Uterus (tissue), 4 donors: Measurements from ENCODE around the gene ANKLE1. TPM values are rescaled to one million over a fixed set of nuclear protein-coding genes. Genes with fewer than 3 reads are reported as not detected.

Experiments
- DNase-seq, 2 donors: peaks; one replicate each; pipeline ENCODE4 v3.0.0-alpha.2; 2019 to 2020
- H3K27ac ChIP-seq, 2 donors: fragments of 200-600 bp; sonication (generic); 1 replicate in 1 of 2; 2 replicates in 1 of 2; pipeline ENCODE4 v1.5.1; 2016 to 2018
- H3K27me3 ChIP-seq, 2 donors: fragments of 200-600 bp; sonication (generic); one replicate each; pipeline ENCODE4 v1.5.1; 2018 to 2019; ENCODE audit warnings: control low read depth in 1 of 2
- H3K36me3 ChIP-seq, 2 donors: fragments of 200-600 bp; sonication (generic); one replicate each; pipeline ENCODE4 v1.5.1; 2019; ENCODE audit warnings: control low read depth in 1 of 2
- H3K4me1 ChIP-seq, 2 donors: fragments of 200-600 bp; sonication (generic); one replicate each; pipeline ENCODE4 v1.5.1; 2018 to 2019; ENCODE audit warnings: control low read depth in 1 of 2
- H3K4me3 ChIP-seq, 2 donors: fragments of 200-600 bp; sonication (generic); 1 replicate in 1 of 2; 2 replicates in 1 of 2; pipeline ENCODE4 v1.5.1; 2018 to 2019; ENCODE audit warnings: mild to moderate bottlenecking in 1 of 2
- H3K9me3 ChIP-seq, 2 donors: fragments of 200-600 bp; sonication (generic); one replicate each; pipeline ENCODE4 v1.5.1; 2019; ENCODE audit warnings: control low read depth in 1 of 2
- POLR2A ChIP-seq, 2 donors: fragments of 450-650 bp; IDR thresholded peaks; one replicate each; pipeline ENCODE4 v1.6.1; 2016; ENCODE audit warnings: antibody characterized with exemption in 2 of 2, mild to moderate bottlenecking in 1 of 2, moderate library complexity in 1 of 2
- intact Hi-C: fragments of 100-400 bp; cut with DNase I; formaldehyde crosslinking; loops from one replicate; pipeline ENCODE4 v1.15.1; 2023; ENCODE audit warnings: low total_unique reads
- total RNA-seq, 4 donors: library from RNA; depleted of rRNA in 3 of 4; stranded (reverse); fragments of >200 nt in 3 of 4; gene quantifications; one replicate each; pipeline versions ENCODE4 v1.1.0 to v1.2.4, GENCODE V29; 2014 to 2023
- TF ChIP-seq, protein P1 (sequence below), 4 experiments: fragments of 200-600 bp in 2 of 4; fragments of 450-650 bp in 2 of 4; sonication (generic) in 2 of 4; IDR thresholded peaks; one replicate each; pipeline ENCODE4 v1.5.1; 2016 to 2019; ENCODE audit warnings: antibody characterized with exemption in 4 of 4, mild to moderate bottlenecking in 2 of 4, moderate library complexity in 1 of 4
- donor health status: DM: yes; HTN: yes; CAD: no.

The ANKLE1 gene
- total RNA-seq, 4 donors from 2014 or later: 1.6 to 2.4 TPM; not detected in 2

DNA sequence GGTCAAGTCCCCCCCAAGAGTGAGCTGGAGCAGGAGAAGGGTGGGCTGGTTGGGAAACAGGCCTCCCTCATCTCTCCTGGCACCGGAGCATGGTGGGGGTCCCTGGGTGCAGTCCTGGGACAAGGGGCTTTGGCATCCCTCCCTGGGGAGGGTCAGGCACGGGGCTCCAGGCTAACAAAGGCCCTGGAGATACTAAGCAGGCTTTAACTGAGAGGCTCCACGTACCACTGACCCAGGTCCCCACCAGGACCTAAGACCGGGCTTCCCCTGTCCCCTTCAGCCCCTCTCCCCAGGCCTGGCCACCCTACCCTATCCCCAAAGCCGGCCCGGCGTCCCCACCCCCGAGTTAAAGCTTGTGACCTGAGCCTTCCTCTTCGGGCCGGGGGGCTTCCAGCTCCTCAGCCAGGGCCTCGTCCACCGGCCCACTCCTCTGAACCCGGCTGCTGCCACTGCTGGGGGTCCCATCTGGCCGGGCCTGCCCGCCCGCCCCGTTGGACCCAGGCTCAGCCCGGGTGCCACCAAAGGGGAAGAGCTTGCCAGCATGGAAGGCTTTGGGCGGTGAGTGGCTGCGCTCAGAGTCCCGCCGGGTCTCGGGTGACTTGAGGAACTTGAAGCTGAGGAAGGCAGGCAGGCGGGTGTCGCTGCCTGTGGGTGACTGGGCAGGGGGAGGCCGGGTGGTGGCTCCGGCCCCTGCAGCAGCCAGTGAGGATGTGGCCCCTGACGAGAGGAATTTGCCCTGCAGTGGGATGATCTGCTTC, 42.8 kb downstream of the ANKLE1 start:
- Histone ChIP-seq H3K36me3 (no peaks in the 10 kb centered on the region), H3K27ac (no peak overlapping the region), H3K4me3 (no peak overlapping the region), H3K4me1 (peaks cover 0 to 20% of the 10 kb centered on the region in 2 donors), H3K27me3 (peaks cover 0 to 7% of the 10 kb centered on the region in 2 donors), H3K9me3 (no peaks in the 10 kb centered on the region)
- DNase-seq: no peak
- TF ChIP-seq, protein P1, sequence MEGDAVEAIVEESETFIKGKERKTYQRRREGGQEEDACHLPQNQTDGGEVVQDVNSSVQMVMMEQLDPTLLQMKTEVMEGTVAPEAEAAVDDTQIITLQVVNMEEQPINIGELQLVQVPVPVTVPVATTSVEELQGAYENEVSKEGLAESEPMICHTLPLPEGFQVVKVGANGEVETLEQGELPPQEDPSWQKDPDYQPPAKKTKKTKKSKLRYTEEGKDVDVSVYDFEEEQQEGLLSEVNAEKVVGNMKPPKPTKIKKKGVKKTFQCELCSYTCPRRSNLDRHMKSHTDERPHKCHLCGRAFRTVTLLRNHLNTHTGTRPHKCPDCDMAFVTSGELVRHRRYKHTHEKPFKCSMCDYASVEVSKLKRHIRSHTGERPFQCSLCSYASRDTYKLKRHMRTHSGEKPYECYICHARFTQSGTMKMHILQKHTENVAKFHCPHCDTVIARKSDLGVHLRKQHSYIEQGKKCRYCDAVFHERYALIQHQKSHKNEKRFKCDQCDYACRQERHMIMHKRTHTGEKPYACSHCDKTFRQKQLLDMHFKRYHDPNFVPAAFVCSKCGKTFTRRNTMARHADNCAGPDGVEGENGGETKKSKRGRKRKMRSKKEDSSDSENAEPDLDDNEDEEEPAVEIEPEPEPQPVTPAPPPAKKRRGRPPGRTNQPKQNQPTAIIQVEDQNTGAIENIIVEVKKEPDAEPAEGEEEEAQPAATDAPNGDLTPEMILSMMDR (IDR thresholded peaks at IDR 0.05): no peak
- intact Hi-C loops: no loop called here

DNA sequence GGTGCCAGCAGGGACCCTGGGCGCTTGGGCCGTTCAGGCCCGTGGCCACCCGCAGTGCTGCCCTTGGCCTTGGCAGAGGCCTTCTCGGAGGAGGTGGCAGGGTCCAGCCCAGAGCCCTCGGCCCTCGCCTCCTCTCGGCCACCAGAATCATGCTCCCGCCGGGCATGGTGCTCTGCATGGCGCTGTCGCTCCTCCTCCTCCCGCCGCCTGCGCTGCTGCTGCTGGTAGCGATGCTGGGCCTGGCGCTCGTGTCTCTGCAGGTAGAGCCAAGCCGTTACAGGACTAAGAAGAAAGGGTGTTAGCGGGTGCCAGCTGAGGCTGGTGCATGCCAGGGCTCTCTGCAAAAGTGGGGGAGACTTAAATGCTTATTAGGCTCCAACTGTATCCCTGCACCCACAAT, 43.4 kb downstream of the ANKLE1 start:
- peaks cover 0 to 20% of the 10 kb centered on the region in 2 donors for H3K4me1 ChIP-seq
- H3K27ac ChIP-seq: no peak overlapping the region
- intact Hi-C loops: no loop called here
- TF ChIP-seq, protein P1 (IDR thresholded peaks at IDR 0.05): no peak
- TF ChIP-seq POLR2A (IDR thresholded peaks at IDR 0.05): no peak
- peaks cover 0 to 12% of the 10 kb centered on the region in 2 donors for H3K27me3 ChIP-seq
- no peak overlapping the region for H3K4me3 ChIP-seq
- no peak for DNase-seq
- no peaks in the 10 kb centered on the region for H3K9me3 ChIP-seq
- no peaks in the 10 kb centered on the region for H3K36me3 ChIP-seq

DNA sequence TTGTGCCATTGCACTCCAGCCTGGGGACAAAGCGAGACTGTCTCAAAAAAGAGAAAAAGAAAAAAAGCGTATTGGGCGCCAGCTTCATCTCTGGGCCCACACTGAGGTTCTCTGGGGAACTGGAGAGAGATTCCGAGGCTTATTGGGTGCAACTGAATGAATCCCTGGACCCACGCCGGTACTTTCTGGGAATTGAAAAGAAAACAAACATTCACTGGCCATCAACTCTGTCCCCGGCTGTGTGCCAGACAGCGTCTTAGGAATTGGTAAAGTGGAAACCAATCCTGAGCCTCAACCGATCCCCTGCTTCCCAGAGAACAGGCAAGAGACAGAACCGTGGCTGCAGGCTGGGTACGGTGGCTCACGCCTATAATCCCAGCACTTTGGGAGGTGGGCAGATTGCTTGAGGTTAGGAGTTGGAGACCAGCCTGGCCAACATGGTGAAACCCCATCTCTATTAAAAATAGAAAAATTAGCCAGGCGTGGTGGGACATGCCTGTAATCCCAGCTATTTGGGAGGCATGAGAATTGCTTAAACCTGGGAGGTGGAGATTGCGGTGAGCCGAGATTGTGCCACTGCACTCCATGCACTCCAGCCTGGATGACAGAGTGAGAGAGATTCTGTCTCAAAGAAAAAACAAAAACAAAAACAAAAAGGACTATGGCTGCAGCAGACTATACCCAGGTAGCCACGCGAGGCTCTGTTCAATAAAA, 44.3 kb downstream of the ANKLE1 start:
- TF ChIP-seq, protein P1 (IDR thresholded peaks at IDR 0.05): no peak
- TF ChIP-seq POLR2A (IDR thresholded peaks at IDR 0.05): no peak
- peaks cover 0 to 20% of the 10 kb centered on the region in 2 donors for H3K4me1 ChIP-seq
- H3K9me3 ChIP-seq: no peaks in the 10 kb centered on the region
- intact Hi-C loops: no loop called here
- peaks cover 0 to 12% of the 10 kb centered on the region in 2 donors for H3K27me3 ChIP-seq
- H3K4me3 ChIP-seq: no peak overlapping the region
- no peak overlapping the region for H3K27ac ChIP-seq
- no peaks in the 10 kb centered on the region for H3K36me3 ChIP-seq
- DNase-seq: no peak

DNA sequence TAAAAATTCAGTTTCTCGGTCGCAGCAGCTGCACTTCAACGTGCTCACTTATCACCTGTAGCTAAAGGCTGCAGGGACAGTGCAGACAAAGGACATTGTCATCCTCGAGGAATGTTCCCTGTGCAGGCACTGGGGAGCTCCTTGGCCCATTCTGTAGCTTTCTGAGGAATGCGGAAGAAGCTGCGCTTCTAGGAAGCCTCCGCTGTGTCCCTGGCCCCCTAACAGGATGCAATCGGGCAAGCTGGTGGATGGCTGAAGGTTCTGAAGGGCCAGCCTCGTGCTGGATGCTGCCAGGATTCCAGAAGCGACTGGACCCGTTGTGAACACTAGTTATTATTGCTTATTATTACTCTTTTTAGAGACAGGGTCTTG, 44.9 kb downstream of the ANKLE1 start:
- H3K4me3 ChIP-seq: no peak overlapping the region
- H3K9me3 ChIP-seq: no peaks in the 10 kb centered on the region
- DNase-seq: no peak
- H3K36me3 ChIP-seq: no peaks in the 10 kb centered on the region
- peaks cover 0 to 12% of the 10 kb centered on the region in 2 donors for H3K27me3 ChIP-seq
- peaks cover 0 to 20% of the 10 kb centered on the region in 2 donors for H3K4me1 ChIP-seq
- intact Hi-C loops: no loop called here
- no peak overlapping the region for H3K27ac ChIP-seq
- TF ChIP-seq, protein P1 (IDR thresholded peaks at IDR 0.05): no peak
- TF ChIP-seq POLR2A (IDR thresholded peaks at IDR 0.05): no peak

DNA sequence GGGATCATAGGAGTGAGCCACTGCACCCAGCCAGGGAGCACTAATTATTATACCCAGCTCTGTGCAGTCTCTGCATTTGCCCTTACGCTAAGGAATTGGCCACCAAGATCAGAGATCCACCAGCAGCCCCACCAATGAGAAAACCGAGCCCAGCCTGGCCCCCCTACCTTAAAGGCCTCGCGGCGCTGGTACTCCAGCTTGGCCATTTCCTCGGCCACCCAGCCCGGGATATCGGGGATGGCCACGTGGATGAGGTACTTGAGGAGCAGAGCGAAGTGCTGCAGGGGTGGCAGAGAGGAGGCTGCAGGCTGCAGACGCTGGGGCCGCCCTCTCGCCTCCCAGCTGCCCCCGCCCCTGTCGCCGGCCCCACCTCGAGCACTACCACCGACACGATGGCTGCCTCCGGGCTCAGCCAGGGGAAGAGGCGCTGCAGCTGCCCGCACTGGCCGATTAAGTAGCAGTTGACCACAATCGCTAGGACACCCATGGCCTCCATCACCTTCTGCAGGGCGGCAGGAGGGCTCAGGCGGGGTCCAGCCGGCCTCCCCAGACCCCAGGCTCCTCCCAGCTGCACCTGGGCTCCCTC, 45.5 kb downstream of the ANKLE1 start:
- no peak overlapping the region for H3K27ac ChIP-seq
- H3K36me3 ChIP-seq: no peaks in the 10 kb centered on the region
- intact Hi-C loops: no loop called here
- TF ChIP-seq, protein P1 (IDR thresholded peaks at IDR 0.05): no peak
- TF ChIP-seq POLR2A (IDR thresholded peaks at IDR 0.05): no peak
- H3K27me3 ChIP-seq: peaks cover 0 to 12% of the 10 kb centered on the region in 2 donors
- H3K9me3 ChIP-seq: no peaks in the 10 kb centered on the region
- peaks cover 0 to 20% of the 10 kb centered on the region in 2 donors for H3K4me1 ChIP-seq
- no peak overlapping the region for H3K4me3 ChIP-seq
- no peak for DNase-seq
